Heart right ventricle (tissue), 16 donors: ENCODE results near the gene TMEM38B. TPM values are rescaled to one million over a fixed set of nuclear protein-coding genes. Genes with fewer than 3 reads are reported as not detected.

ENCODE experiments used
- ATAC-seq, 8 donors: fragments of 200-7000 bp; cut with Tn5 transposase; one replicate each; pipeline ENCODE4 v1.9.1; 2020; ENCODE audit warnings: mild to moderate bottlenecking in 8 of 8, moderate library complexity in 8 of 8, moderate number of reproducible peaks in 1 of 8
- DNase-seq, 2 donors: peaks; one replicate each; pipeline ENCODE4 v3.0.0-alpha.2; 2020
- H3K27ac ChIP-seq, 10 donors: fragments of 200-600 bp; sonication (generic) in 2 of 10; one replicate each; pipeline versions ENCODE4 v1.5.0 to v1.8.0; 2020 to 2022; ENCODE audit warnings: mild to moderate bottlenecking in 3 of 10
- H3K27me3 ChIP-seq, 7 donors: fragments of 200-600 bp; one replicate each; pipeline ENCODE4 v1.8.0; 2021 to 2022; ENCODE audit warnings: mild to moderate bottlenecking in 2 of 7
- H3K36me3 ChIP-seq, 9 donors: fragments of 200-600 bp; sonication (generic) in 1 of 9; one replicate each; pipeline versions ENCODE4 v1.5.0 to v1.8.0; 2020 to 2022; ENCODE audit warnings: mild to moderate bottlenecking in 2 of 9
- H3K4me1 ChIP-seq, 9 donors: fragments of 200-600 bp; sonication (generic) in 1 of 9; one replicate each; pipeline versions ENCODE4 v1.5.0 to v1.8.0; 2020 to 2022; ENCODE audit warnings: mild to moderate bottlenecking in 4 of 9
- H3K4me3 ChIP-seq, 10 donors: fragments of 200-600 bp; sonication (generic) in 2 of 10; one replicate each; pipeline versions ENCODE4 v1.5.0 to v1.8.0; 2020 to 2022; ENCODE audit warnings: mild to moderate bottlenecking in 7 of 10, moderate library complexity in 2 of 10
- H3K9me3 ChIP-seq, 11 donors: fragments of 200-600 bp in 10 of 11; sonication (generic) in 2 of 11; one replicate each; pipeline versions ENCODE4 v1.5.0 to v1.8.0; 2013 to 2022; ENCODE audit warnings: mild to moderate bottlenecking in 2 of 11, control low read depth in 1 of 11, moderate library complexity in 1 of 11
- CTCF ChIP-seq, 9 donors: fragments of 200-600 bp; sonication (generic) in 2 of 9; IDR thresholded peaks; one replicate each; pipeline versions ENCODE4 v1.5.0 to v1.8.0; 2021 to 2022; ENCODE audit warnings: antibody characterized with exemption in 9 of 9, mild to moderate bottlenecking in 5 of 9, moderate library complexity in 1 of 9
- WGBS, 2 donors: extraction: QIAGEN DNeasy Blood & Tissue Kit; methylation state at CpG; one replicate each; pipeline ENCODE4 v1.1.7; 2013; ENCODE audit warnings: inconsistent platforms in 1 of 2; 5-methylcytosine and 5-hydroxymethylcytosine counted together
- intact Hi-C, 10 donors: fragments of 100-400 bp; cut with DNase I; formaldehyde crosslinking; loops; one replicate each; pipeline versions ENCODE4 v1.11.1 to v1.14.2; 2022
- polyA plus RNA-seq, 2 donors: library from polyadenylated mRNA; stranded (reverse); fragments of 200-250 nt; gene quantifications; one replicate each; pipeline ENCODE4 v1.2.3, GENCODE V29; 2013
- total RNA-seq, 10 donors: library from RNA; stranded (reverse); fragmentation: NEBNext Ultra II Directional in 3 of 10; extraction: Animal tissue kit (Norgen Biotek cat#: 25700) in 3 of 10; gene quantifications; one replicate each; pipeline versions ENCODE4 v1.2.1 to v1.2.4, GENCODE V29; 2021 to 2023
- donor health status: Arrhythmogenic right ventricular cardiomyopathy.
- donor health status: ischemic (EF 13 %, LVEDD 7.1; RV severe dilation, severe dysfunction).
- donor health status: healthy with polysubstance abuse.
- donor health status: DM: no; HTN: yes; CAD: no.
- donor health status: DM: no; HTN: no; CAD: no.
- donor health status: ischemic (EF 25% LVEDD 6.9; RV normal size, moderate dysfunction).
- donor health status: ischemic (EF 25% LVEDD 5.7; RV mildly dilated, moderate dysfunction).
- donor health status: healthy.
- donor health status: DM: yes; HTN: yes; CAD: no.
- donor health status: Ischemic cardiomyopathy.
- donor health status: ischemic (EF 35%, LVEDD 5.7; RV mildly dilated, moderate dysfunction).
- donor health status: nonischemic (EF 11% LVEDD 7.7; RV severe dilation, severe dysfunction).
- donor health status: DM: yes; HTN: yes; CAD: no.
- donor health status: PGD.
- donor health status: ischemic (EF 29% LVEDD 5.4; RV normal size, mild dysfunction).
- donor health status: nonischemic (EF 23%, LVEDD 6.1; RV moderate dilation, normal function).

TMEM38B gene
- total and polyA plus RNA-seq, 12 donors: 13.5 to 68.4 (median 53.0) TPM

GRCh38 chr9:105712297-105712696, 18.0 kb downstream of the TMEM38B start:
- Histone ChIP-seq H3K4me1 (peaks cover 0 to 33% (median 0%) of the 10 kb centered on the region in 9 donors), H3K36me3 (peaks cover 0 to 12% (median 0%) of the 10 kb centered on the region in 9 donors), H3K4me3 (no peak overlapping the region), H3K27ac (peak overlapping the region in 4 of 10 donors; percentile 1 to 60 (median 36)), H3K27me3 (no peaks in the 10 kb centered on the region), H3K9me3 (no peaks in the 10 kb centered on the region)
- ATAC-seq (no peak), DNase-seq (no peak)
- intact Hi-C loops: loop anchor here in 4 of 10 donors (10.0 kb wide), 2 partner anchors 57 to 107 kb away; no protein-coding TSS in a partner anchor
- no peak for TF ChIP-seq CTCF (IDR thresholded peaks at IDR 0.05)
- WGBS, 2 donors: 62 to 80% methylated on average over 1 of the region's 1 CpG

DNA sequence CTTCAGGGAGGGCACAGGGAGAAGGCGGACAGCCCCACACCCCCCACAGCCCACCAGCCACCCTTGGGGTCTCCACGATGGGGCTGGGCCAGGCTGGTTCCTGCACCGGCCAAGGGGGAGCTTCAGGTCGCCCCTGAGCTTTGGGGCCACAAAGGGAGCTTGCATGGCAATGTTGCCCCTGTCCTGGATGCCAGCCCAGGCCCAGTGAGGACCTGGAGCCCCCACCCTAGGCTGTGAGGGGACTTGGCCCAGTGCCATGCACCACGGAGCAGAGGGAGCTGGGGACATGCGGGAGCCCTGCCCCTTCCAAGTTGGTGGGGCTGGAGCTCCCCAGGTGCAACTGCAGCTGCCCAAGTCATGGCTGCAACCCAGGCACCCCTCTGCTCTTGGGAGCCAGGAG, 18.4 kb downstream of the TMEM38B start:
- no peaks in the 10 kb centered on the region for H3K9me3 ChIP-seq
- H3K27ac ChIP-seq: peak overlapping the region in 3 of 10 donors; percentile 1 to 60 (median 51)
- TF ChIP-seq CTCF (IDR thresholded peaks at IDR 0.05): no peak
- no peaks in the 10 kb centered on the region for H3K27me3 ChIP-seq
- WGBS, 2 donors: 84 to 86% methylated on average over 6 of the region's 6 CpGs
- intact Hi-C loops: loop anchor here in 4 of 10 donors (10.0 kb wide), 2 partner anchors 58 to 108 kb away; no protein-coding TSS in a partner anchor
- peaks cover 0 to 12% (median 0%) of the 10 kb centered on the region in 9 donors for H3K36me3 ChIP-seq
- no peak for DNase-seq
- H3K4me3 ChIP-seq: no peak overlapping the region
- ATAC-seq: peak in 6 of 8 donors; percentile 15 to 65 (median 31)
- H3K4me1 ChIP-seq: peaks cover 0 to 31% (median 0%) of the 10 kb centered on the region in 9 donors

DNA sequence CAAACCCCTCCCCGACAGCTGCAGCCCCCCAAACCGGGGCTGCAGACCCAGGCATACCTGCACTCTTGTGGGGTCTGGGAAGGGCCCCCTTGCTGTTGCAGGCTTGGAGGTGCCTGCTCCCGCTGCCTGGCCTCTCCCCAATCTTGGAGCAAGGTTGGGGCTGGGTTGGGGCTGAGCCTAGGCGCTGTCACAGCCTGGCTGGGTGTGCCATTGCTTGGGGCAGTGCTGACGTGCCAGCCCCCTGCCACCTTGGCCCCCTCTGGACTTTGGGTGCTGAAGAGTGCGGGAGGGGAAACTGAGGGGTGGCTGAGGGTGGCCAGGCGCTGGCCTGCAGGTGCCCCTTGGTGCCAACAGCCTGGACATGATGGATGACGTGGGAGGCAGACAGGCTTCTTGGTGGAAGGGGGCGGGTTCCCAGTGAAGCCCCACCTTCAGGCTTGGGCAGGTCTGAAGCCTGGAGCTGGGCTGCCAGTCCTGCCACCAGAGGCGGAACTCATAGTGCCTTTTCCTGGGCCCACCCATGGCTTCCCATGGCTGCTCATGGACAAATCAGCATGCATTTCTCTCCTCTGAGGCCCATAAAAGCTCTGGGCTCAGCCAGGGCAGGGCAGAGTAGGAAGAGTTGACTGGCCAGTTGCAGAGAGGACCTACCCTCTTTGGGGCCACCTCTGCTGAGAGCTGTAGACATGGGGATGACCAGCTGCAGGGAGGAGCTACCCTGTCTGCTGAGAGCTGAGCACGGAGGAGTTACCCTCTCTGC, 19.1 kb downstream of the TMEM38B start:
- peaks cover 0 to 12% (median 0%) of the 10 kb centered on the region in 9 donors for H3K36me3 ChIP-seq
- H3K4me3 ChIP-seq: no peak overlapping the region
- DNase-seq (no peak), ATAC-seq (peak in 3 of 8 donors; percentile 8 to 56 (median 13))
- H3K9me3 ChIP-seq: no peaks in the 10 kb centered on the region
- intact Hi-C loops: loop anchor here in 4 of 10 donors (10.0 kb wide), 2 partner anchors 59 to 109 kb away; no protein-coding TSS in a partner anchor
- 97 to 99% methylated on average over 11 of the region's 11 CpGs for WGBS, 2 donors
- H3K27me3 ChIP-seq: no peaks in the 10 kb centered on the region
- no peak for TF ChIP-seq CTCF (IDR thresholded peaks at IDR 0.05)
- H3K4me1 ChIP-seq: peaks cover 0 to 24% (median 0%) of the 10 kb centered on the region in 9 donors
- no peak overlapping the region for H3K27ac ChIP-seq

DNA sequence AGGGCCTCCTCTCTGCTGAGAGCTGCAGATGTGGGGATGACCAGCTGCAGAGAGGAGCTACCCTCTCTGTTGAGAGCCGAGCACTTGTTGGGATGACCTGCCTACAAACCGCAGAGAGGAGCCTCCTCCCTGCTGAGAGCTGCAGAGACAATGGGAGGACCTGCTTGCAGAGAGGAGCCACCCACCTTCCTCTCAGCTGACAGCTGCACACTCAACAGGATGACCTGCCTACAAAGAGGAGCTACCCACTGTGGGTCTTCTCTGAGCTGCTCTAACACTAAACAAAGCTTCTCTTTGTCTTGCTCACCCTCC, 19.6 kb downstream of the TMEM38B start:
- Histone ChIP-seq H3K36me3 (peaks cover 0 to 12% (median 0%) of the 10 kb centered on the region in 9 donors), H3K27ac (no peak overlapping the region), H3K4me1 (peaks cover 0 to 22% (median 0%) of the 10 kb centered on the region in 9 donors), H3K9me3 (no peaks in the 10 kb centered on the region), H3K4me3 (no peak overlapping the region), H3K27me3 (no peaks in the 10 kb centered on the region)
- intact Hi-C loops: loop anchor here in 4 of 10 donors (10.0 kb wide), 2 partner anchors 59 to 109 kb away; no protein-coding TSS in a partner anchor
- TF ChIP-seq CTCF (IDR thresholded peaks at IDR 0.05): no peak
- WGBS, 2 donors: 88 to 91% methylated on average over 2 of the region's 2 CpGs
- DNase-seq (no peak), ATAC-seq (peak in 1 of 8 donors; percentile 22)
